ENCODE data around the gene ROBO1. TPM values are rescaled to one million over a fixed set of nuclear protein-coding genes. Genes with fewer than 3 reads are reported as not detected.

ROBO1 gene
- total RNA-seq, 4 donors from 2014 or later = 8.6 to 26.3 (median 16.6) TPM

GRCh38 chr3:78708565-78709073 lies 1059.2 kb downstream of the ROBO1 start:
- intact Hi-C loops (cut with DNase I) = no loop called here
- WGBS, 2 donors = 72 to 95% methylated on average over 4 of the region's 4 CpGs
- H3K9me3 ChIP-seq = no peaks in the 10 kb centered on the region
- H3K4me1 ChIP-seq = no peaks in the 10 kb centered on the region
- no peak for DNase-seq
- no peaks in the 10 kb centered on the region for H3K36me3 ChIP-seq
- H3K27me3 ChIP-seq = no peaks in the 10 kb centered on the region
- no peak for TF ChIP-seq POLR2A (IDR thresholded peaks at IDR 0.05)
- TF ChIP-seq, protein P1, sequence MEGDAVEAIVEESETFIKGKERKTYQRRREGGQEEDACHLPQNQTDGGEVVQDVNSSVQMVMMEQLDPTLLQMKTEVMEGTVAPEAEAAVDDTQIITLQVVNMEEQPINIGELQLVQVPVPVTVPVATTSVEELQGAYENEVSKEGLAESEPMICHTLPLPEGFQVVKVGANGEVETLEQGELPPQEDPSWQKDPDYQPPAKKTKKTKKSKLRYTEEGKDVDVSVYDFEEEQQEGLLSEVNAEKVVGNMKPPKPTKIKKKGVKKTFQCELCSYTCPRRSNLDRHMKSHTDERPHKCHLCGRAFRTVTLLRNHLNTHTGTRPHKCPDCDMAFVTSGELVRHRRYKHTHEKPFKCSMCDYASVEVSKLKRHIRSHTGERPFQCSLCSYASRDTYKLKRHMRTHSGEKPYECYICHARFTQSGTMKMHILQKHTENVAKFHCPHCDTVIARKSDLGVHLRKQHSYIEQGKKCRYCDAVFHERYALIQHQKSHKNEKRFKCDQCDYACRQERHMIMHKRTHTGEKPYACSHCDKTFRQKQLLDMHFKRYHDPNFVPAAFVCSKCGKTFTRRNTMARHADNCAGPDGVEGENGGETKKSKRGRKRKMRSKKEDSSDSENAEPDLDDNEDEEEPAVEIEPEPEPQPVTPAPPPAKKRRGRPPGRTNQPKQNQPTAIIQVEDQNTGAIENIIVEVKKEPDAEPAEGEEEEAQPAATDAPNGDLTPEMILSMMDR (IDR thresholded peaks at IDR 0.05) = no peak
- no peak overlapping the region for H3K4me3 ChIP-seq (replicated peaks in 1 of 3)
- H3K27ac ChIP-seq = no peak overlapping the region

DNA sequence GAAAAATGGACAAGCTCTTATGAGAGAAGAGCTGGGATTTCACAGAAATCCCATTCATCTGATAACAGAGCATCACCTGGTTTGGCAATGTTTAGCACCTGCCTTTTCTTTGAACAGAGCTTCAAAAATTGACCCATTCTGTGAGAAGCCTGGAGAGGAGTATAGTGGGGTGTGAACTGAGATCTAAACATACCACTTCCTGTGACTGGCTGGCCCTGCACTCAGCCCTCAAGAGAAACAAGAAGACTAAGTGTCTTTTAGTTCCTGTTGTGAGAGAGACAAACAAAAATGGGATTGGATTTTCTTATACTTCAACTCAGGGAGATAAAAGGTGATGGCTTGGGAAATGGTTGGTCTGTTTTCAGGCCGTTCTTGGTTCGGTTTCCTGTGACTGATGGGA lies 1060.2 kb downstream of the ROBO1 start:
- intact Hi-C loops (cut with DNase I) = no loop called here
- TF ChIP-seq POLR2A (IDR thresholded peaks at IDR 0.05) = no peak
- TF ChIP-seq, protein P1 (IDR thresholded peaks at IDR 0.05) = no peak
- Histone ChIP-seq H3K4me3 (replicated peaks in 1 of 3) (no peak overlapping the region), H3K4me1 (no peaks in the 10 kb centered on the region), H3K27ac (no peak overlapping the region), H3K9me3 (no peaks in the 10 kb centered on the region), H3K36me3 (no peaks in the 10 kb centered on the region), H3K27me3 (no peaks in the 10 kb centered on the region)
- 80 to 88% methylated on average over 2 of the region's 2 CpGs for whole genome bisulfite sequencing, 2 donors
- DNase-seq = no peak

GRCh38 chr3:78706906-78707523 lies 1060.8 kb downstream of the ROBO1 start:
- Histone ChIP-seq H3K4me3 (replicated peaks in 1 of 3) (no peak overlapping the region), H3K4me1 (no peaks in the 10 kb centered on the region), H3K27me3 (no peaks in the 10 kb centered on the region), H3K27ac (no peak overlapping the region), H3K9me3 (no peaks in the 10 kb centered on the region), H3K36me3 (no peaks in the 10 kb centered on the region)
- TF ChIP-seq, protein P1 (IDR thresholded peaks at IDR 0.05) = no peak
- TF ChIP-seq POLR2A (IDR thresholded peaks at IDR 0.05) = no peak
- DNase-seq = no peak
- intact Hi-C loops (cut with DNase I) = no loop called here
- WGBS, 2 donors = 69 to 75% methylated on average over 3 of the region's 3 CpGs

DNA sequence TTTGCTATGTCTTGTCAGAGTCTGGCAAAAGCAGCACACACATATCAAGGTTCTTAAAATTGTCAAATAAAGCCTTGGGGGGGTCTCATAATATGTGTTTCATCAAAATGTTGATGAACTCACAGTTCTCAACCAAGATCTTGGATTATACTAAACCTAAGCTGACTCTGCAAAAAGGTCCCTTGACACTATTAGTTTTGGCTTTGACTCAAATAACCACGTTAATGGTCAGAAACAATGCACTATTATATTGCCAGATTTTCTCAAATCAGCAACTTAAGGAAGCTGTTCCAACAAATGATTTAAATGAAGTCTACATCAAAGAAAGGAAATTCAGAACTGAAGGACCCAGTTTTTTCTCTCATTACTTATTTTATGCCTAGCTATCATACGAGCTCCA lies 1063.9 kb downstream of the ROBO1 start:
- intact Hi-C loops (cut with DNase I) = no loop called here

DNA sequence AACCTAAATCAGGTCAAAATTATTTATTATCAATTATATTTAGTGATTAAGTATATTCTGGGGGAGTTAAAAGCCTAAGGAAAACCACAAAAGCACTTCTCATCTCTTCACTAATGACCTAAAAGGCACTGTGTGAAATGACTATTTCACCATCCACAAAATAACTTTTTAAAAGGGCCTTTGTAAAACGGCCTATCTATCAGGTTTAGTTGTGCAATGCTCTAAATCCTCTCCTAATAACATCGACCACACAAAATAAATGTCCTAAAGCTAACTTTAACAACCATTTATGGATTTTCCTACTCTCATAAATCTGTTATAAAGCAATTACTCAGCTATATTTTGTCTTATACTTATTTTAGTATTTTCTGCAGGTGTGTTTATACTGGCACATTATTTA lies 1066.3 kb downstream of the ROBO1 start:
- Histone ChIP-seq H3K27ac (no peak overlapping the region), H3K4me1 (no peaks in the 10 kb centered on the region), H3K9me3 (no peaks in the 10 kb centered on the region), H3K4me3 (replicated peaks in 1 of 3) (no peak overlapping the region), H3K36me3 (no peaks in the 10 kb centered on the region), H3K27me3 (no peaks in the 10 kb centered on the region)
- no peak for DNase-seq
- TF ChIP-seq, protein P1 (IDR thresholded peaks at IDR 0.05) = no peak
- no peak for TF ChIP-seq POLR2A (IDR thresholded peaks at IDR 0.05)
- WGBS, 2 donors = 74 to 83% methylated on average over 2 of the region's 2 CpGs
- intact Hi-C loops (cut with DNase I) = no loop called here

More for the DNA sequence above, 1063.9 kb downstream of the ROBO1 start:
- H3K4me1 ChIP-seq = no peaks in the 10 kb centered on the region
- DNase-seq = no peak
- H3K9me3 ChIP-seq = no peaks in the 10 kb centered on the region
- H3K27me3 ChIP-seq = no peaks in the 10 kb centered on the region
- H3K4me3 ChIP-seq (replicated peaks in 1 of 3) = no peak overlapping the region
- no peak for TF ChIP-seq POLR2A (IDR thresholded peaks at IDR 0.05)
- TF ChIP-seq, protein P1 (IDR thresholded peaks at IDR 0.05) = no peak
- H3K36me3 ChIP-seq = no peaks in the 10 kb centered on the region
- WGBS, 2 donors = 38 to 45% methylated on average over 2 of the region's 2 CpGs
- no peak overlapping the region for H3K27ac ChIP-seq

All from thyroid gland (tissue), 4 donors.